K562 (cell line): ENCODE measurements around the gene MRO. TPM values are rescaled to one million over a fixed set of nuclear protein-coding genes. Genes with fewer than 3 reads are reported as not detected.

Experiments used
- ATAC-seq: fragments of 200-7000 bp; cut with Tn5 transposase; 3 replicates; pipeline ENCODE4 v1.9.1; 2020; ENCODE audit warnings: moderate library complexity
- BruUV-seq: library from RNA; stranded (reverse); fragments of 400-500 nt; replicated peaks from 2 replicates; lab custom pipeline; 2021; lab: Mats Ljungman, UMichigan
- CTCF ChIA-PET: fragments of 300-600 bp; formaldehyde crosslinking; extraction: SDS; loops from one replicate; lab custom pipeline; 2021; ENCODE audit warnings: low intra/inter-chr PET ratio; lab: Yijun Ruan, JAX
- POLR2A ChIA-PET: fragments of 300-600, 350-650 bp; sonication (Branson Sonifier 250); formaldehyde crosslinking; extraction: SDS; loops from one replicate; lab custom pipeline; 2021; ENCODE audit warnings: antibody characterized with exemption, inconsistent platforms; lab: Yijun Ruan, JAX
- DNase-seq, 4 experiments: peaks; one replicate each; pipeline versions ENCODE4 v3.0.0 to v3.0.0-alpha.2; 2011 to 2018; ENCODE audit warnings: low spot score in 3 of 4, mixed read lengths in 3 of 4; ENCODE audit errors: extremely low read depth in 1 of 4
- FAIRE-seq: peaks from 2 replicates; lab custom pipeline; 2011; peaks lifted over from hg19 to GRCh38; lab: Jason Lieb, UNC
- H2AFZ ChIP-seq: 2 replicates; pipeline ENCODE4 v1.6.0; 2011; ENCODE audit warnings: low read depth, low read length, control low read depth, inconsistent platforms
- H3K27ac ChIP-seq: fragments of 200-600 bp; 3 replicates; pipeline ENCODE4 v1.8.0; 2011; ENCODE audit warnings: low read depth, mild to moderate bottlenecking, control low read depth, inconsistent platforms, low read length, moderate library complexity, mixed read lengths; ENCODE audit errors: extremely low read depth
- H3K27me3 ChIP-seq, 2 experiments: fragments of 300-600 bp in 1 of 2; 2 replicates in 1 of 2; 3 replicates in 1 of 2; pipeline versions ENCODE4 v1.6.0 to v1.8.0; 2011; ENCODE audit warnings: inconsistent platforms in 2 of 2, low read length in 2 of 2, mild to moderate bottlenecking in 1 of 2, mixed read lengths in 1 of 2, moderate library complexity in 1 of 2; ENCODE audit not compliant: control insufficient read depth in 2 of 2, insufficient read depth in 2 of 2
- H3K36me3 ChIP-seq: fragments of 300-600 bp; 3 replicates; pipeline ENCODE4 v1.8.0; 2011; ENCODE audit warnings: mild to moderate bottlenecking, low read length, inconsistent platforms; ENCODE audit not compliant: control insufficient read depth, insufficient read depth
- H3K4me1 ChIP-seq, 2 experiments: fragments of 200-600 bp in 1 of 2; replicated peaks in 1 of 2; 2 replicates in 1 of 2; 3 replicates in 1 of 2; pipeline versions ENCODE4 v1.5.1 to v1.8.0; 2011; ENCODE audit warnings: inconsistent platforms in 2 of 2, low read length in 2 of 2, mild to moderate bottlenecking in 1 of 2, mixed read lengths in 1 of 2, moderate library complexity in 1 of 2; ENCODE audit not compliant: control insufficient read depth in 2 of 2, insufficient read depth in 2 of 2
- H3K4me2 ChIP-seq: 2 replicates; pipeline ENCODE4 v1.6.1; 2011; ENCODE audit warnings: low read length, control low read depth, inconsistent platforms, mixed read lengths; ENCODE audit not compliant: insufficient read depth
- H3K4me3 ChIP-seq: fragments of 200-600 bp; sonication (generic), shearing (Covaris generic); 2 replicates; pipeline ENCODE4 v1.5.1; 2016; ENCODE audit warnings: control low read depth, inconsistent platforms
- H3K79me2 ChIP-seq: fragments of 200-600 bp; 3 replicates; pipeline ENCODE4 v1.8.0; 2011; ENCODE audit warnings: low read length, inconsistent platforms; ENCODE audit not compliant: control insufficient read depth, insufficient read depth
- H3K9ac ChIP-seq, 2 experiments: 2 replicates each; pipeline versions ENCODE4 v1.6.0 to v1.6.1; 2011; ENCODE audit warnings: low read depth in 2 of 2, low read length in 2 of 2, control low read depth in 1 of 2, inconsistent platforms in 1 of 2, mild to moderate bottlenecking in 1 of 2, mixed read lengths in 1 of 2; ENCODE audit not compliant: insufficient read depth in 1 of 2
- H3K9me1 ChIP-seq: one replicate; pipeline ENCODE4 v1.6.0; 2011; ENCODE audit warnings: inconsistent platforms, mild to moderate bottlenecking, low read length, moderate library complexity; ENCODE audit not compliant: control insufficient read depth, insufficient read depth
- H3K9me3 ChIP-seq: replicated peaks from 2 replicates; pipeline ENCODE4 v1.5.1; 2011; ENCODE audit warnings: low read depth, low read length, inconsistent platforms; ENCODE audit not compliant: control insufficient read depth, insufficient read depth
- H4K20me1 ChIP-seq: replicated peaks from 2 replicates; pipeline ENCODE4 v1.6.1; 2011; ENCODE audit warnings: low read length, inconsistent platforms, mixed read lengths; ENCODE audit not compliant: control insufficient read depth, insufficient read depth
- CHAMP1 ChIP-seq: fragments of 450-650 bp; IDR thresholded peaks from 2 replicates; pipeline ENCODE4 v1.6.1; 2016; ENCODE audit warnings: mild to moderate bottlenecking
- GATAD2B ChIP-seq: fragments of 450-650 bp; IDR thresholded peaks from 2 replicates; pipeline ENCODE4 v1.6.1; 2017; ENCODE audit warnings: mild to moderate bottlenecking, borderline replicate concordance
- NCOA1 ChIP-seq: fragments of 450-650 bp; IDR thresholded peaks from 2 replicates; pipeline ENCODE4 v1.6.1; 2016; ENCODE audit warnings: low read depth
- RB1 ChIP-seq: fragments of 450-650 bp; IDR thresholded peaks from 2 replicates; pipeline ENCODE4 v1.6.1; 2017; ENCODE audit warnings: low read depth, mild to moderate bottlenecking
- ZFPM2 ChIP-seq: fragments of 250-450 bp; sonication (Bioruptor Pico); IDR thresholded peaks from 2 replicates; pipeline ENCODE4 v1.5.1; 2022; ENCODE audit warnings: mild to moderate bottlenecking
- ZNF217 ChIP-seq: sonication (generic); formaldehyde crosslinking; IDR thresholded peaks from 2 replicates; pipeline ENCODE4 v1.8.0; 2022; ENCODE audit warnings: mild to moderate bottlenecking, missing genetic modification reagents
- ZNF57 ChIP-seq: fragments of 450-650 bp; formaldehyde crosslinking; IDR thresholded peaks from 2 replicates; pipeline ENCODE4 v1.4.0; 2020; ENCODE audit warnings: mild to moderate bottlenecking, moderate library complexity
- WGBS: fragments of 100-300 bp; shearing (Covaris generic); methylation state at CpG from one replicate; pipeline ENCODE4 v1.1.6; 2016; ENCODE audit warnings: low coverage, mixed read lengths; ENCODE audit not compliant: insufficient coverage; ENCODE audit errors: missing lambda C conversion rate; 5-methylcytosine and 5-hydroxymethylcytosine counted together
- in situ Hi-C: fragments of 300-500 bp; cut with MboI; formaldehyde crosslinking; loops from 4 replicates; pipeline ENCODE4 v1.15.0; 2018; ENCODE audit warnings: inconsistent platforms, mixed read lengths
- intact Hi-C: fragments of 100-400 bp; cut with micrococcal nuclease; formaldehyde crosslinking; loops from 2 replicates; pipeline ENCODE4 v1.14.2; 2022
- polyA plus RNA-seq, 8 experiments: library from polyadenylated mRNA; depleted of rRNA in 4 of 8; stranded (reverse) in 5 of 8; unstranded in 3 of 8; fragments of >200 nt; fragmentation: Nextera tagmentation in 2 of 8; fragmentation: Illumina TruSeq in 1 of 8; extraction: Ambion mirVana in 2 of 8; extraction: Trizol in 1 of 8; gene quantifications; 2 replicates each; pipeline versions ENCODE4 v1.2.1 to v1.2.3, GENCODE V29; 2011 to 2014; ENCODE audit warnings: inconsistent platforms in 1 of 8, missing spikeins in 1 of 8
- total RNA-seq, 7 experiments: library from RNA; depleted of rRNA in 6 of 7; stranded (reverse); fragments of >200 nt in 6 of 7; fragmentation: Illumina TruSeq in 2 of 7; extraction: Trizol in 2 of 7; gene quantifications; 2 replicates each; pipeline versions ENCODE4 v1.2.1 to v1.2.3, GENCODE V29; 2011 to 2021; ENCODE audit warnings: low replicate concordance in 1 of 7
- TF ChIP-seq, protein P1 (sequence below), 2 experiments: fragments of 450-650 bp; formaldehyde crosslinking in 1 of 2; IDR thresholded peaks; 2 replicates each; pipeline versions ENCODE4 v1.4.0 to v1.6.1; 2014 to 2020; ENCODE audit warnings: mild to moderate bottlenecking in 2 of 2, borderline replicate concordance in 1 of 2, low read depth in 1 of 2
- TF ChIP-seq, protein P2 (sequence below): fragments of 450-650 bp; IDR thresholded peaks from 2 replicates; pipeline ENCODE4 v1.6.1; 2017; ENCODE audit warnings: mild to moderate bottlenecking, moderate library complexity

MRO gene
- total and polyA plus RNA-seq, 9 of the 15 experiments (the other 6 are each of a cell fraction or from before 2014, with no cell fraction given) = 0.06 TPM; not detected in 8

DNA sequence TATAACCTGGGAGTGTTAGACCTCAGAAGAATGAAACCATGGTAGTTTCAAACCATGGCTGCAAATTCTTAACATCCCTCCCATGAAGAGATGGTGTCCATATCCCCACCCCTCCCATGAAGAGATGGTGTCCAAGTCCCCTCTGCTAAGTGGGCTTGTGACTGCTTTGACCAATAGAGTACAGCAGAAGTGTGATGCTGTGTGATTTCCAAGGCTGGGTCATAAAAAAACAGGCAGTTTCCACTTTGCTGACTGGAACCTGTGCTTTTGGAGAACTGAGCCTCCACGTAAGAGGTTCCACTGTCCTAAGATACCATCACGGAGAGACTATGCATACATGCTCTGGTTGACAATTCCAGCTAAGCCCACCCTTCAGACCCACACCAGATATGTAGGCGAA is 65.5 kb downstream of the MRO start:
- intact Hi-C loops (no loop called here), in situ Hi-C loops (no loop called here)
- Histone ChIP-seq H3K36me3 (no peaks in the 10 kb centered on the region), H4K20me1 (no peaks in the 10 kb centered on the region), H3K27me3 (peaks cover 0 to 12% of the 10 kb centered on the region in 2 experiments; a peak in 1 of 5 replicates), H3K9me1 (no peaks in the 10 kb centered on the region), H3K4me2 (no peak overlapping the region), H3K27ac (no peak overlapping the region), H3K9me3 (no peaks in the 10 kb centered on the region), H3K79me2 (no peaks in the 10 kb centered on the region), H3K9ac (no peak overlapping the region), H2AFZ (no peak overlapping the region), H3K4me1 (no peaks in the 10 kb centered on the region), H3K4me3 (no peak overlapping the region)
- ATAC-seq = no peak
- no TSS peak for BruUV-seq
- no peak for DNase-seq
- POLR2A ChIA-PET = no interaction called here
- 4% methylated on average over 3 of the region's 3 CpGs for WGBS
- FAIRE-seq = no peak
- CTCF ChIA-PET = no interaction called here
- no peak for TF ChIP-seq NCOA1
- no peak for TF ChIP-seq ZFPM2 (CRISPR knock-in tag)
- no peak for TF ChIP-seq RB1
- TF ChIP-seq ZNF57 (CRISPR knock-in tag) = no peak
- no peak for TF ChIP-seq CHAMP1
- no peak for TF ChIP-seq GATAD2B
- TF ChIP-seq ZNF217 (CRISPR knock-in tag) = no peak
- TF ChIP-seq, protein P1, sequence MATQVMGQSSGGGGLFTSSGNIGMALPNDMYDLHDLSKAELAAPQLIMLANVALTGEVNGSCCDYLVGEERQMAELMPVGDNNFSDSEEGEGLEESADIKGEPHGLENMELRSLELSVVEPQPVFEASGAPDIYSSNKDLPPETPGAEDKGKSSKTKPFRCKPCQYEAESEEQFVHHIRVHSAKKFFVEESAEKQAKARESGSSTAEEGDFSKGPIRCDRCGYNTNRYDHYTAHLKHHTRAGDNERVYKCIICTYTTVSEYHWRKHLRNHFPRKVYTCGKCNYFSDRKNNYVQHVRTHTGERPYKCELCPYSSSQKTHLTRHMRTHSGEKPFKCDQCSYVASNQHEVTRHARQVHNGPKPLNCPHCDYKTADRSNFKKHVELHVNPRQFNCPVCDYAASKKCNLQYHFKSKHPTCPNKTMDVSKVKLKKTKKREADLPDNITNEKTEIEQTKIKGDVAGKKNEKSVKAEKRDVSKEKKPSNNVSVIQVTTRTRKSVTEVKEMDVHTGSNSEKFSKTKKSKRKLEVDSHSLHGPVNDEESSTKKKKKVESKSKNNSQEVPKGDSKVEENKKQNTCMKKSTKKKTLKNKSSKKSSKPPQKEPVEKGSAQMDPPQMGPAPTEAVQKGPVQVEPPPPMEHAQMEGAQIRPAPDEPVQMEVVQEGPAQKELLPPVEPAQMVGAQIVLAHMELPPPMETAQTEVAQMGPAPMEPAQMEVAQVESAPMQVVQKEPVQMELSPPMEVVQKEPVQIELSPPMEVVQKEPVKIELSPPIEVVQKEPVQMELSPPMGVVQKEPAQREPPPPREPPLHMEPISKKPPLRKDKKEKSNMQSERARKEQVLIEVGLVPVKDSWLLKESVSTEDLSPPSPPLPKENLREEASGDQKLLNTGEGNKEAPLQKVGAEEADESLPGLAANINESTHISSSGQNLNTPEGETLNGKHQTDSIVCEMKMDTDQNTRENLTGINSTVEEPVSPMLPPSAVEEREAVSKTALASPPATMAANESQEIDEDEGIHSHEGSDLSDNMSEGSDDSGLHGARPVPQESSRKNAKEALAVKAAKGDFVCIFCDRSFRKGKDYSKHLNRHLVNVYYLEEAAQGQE (IDR thresholded peaks at IDR 0.05; ENCODE audit: borderline replicate concordance) = no peak
- TF ChIP-seq, protein P1 (CRISPR knock-in tag; IDR thresholded peaks at IDR 0.05; ENCODE audit: low read depth) = no peak
- TF ChIP-seq, protein P2, sequence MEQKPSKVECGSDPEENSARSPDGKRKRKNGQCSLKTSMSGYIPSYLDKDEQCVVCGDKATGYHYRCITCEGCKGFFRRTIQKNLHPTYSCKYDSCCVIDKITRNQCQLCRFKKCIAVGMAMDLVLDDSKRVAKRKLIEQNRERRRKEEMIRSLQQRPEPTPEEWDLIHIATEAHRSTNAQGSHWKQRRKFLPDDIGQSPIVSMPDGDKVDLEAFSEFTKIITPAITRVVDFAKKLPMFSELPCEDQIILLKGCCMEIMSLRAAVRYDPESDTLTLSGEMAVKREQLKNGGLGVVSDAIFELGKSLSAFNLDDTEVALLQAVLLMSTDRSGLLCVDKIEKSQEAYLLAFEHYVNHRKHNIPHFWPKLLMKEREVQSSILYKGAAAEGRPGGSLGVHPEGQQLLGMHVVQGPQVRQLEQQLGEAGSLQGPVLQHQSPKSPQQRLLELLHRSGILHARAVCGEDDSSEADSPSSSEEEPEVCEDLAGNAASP = no peak
